A549 treated with DMSO at 1 μM for 4 hours (cell line): ENCODE measurements around the gene ANGEL2. TPM values are rescaled to one million over a fixed set of nuclear protein-coding genes. Genes with fewer than 3 reads are reported as not detected.

Source experiments
- total RNA-seq: library from RNA; stranded (reverse); fragments of 200-300 nt; extraction: Qiagen RNA extraction; gene quantifications from 5 replicates; pipeline ENCODE4 v1.2.3, GENCODE V29; 2022; ENCODE audit warnings: low read depth

ANGEL2 gene, protein sequence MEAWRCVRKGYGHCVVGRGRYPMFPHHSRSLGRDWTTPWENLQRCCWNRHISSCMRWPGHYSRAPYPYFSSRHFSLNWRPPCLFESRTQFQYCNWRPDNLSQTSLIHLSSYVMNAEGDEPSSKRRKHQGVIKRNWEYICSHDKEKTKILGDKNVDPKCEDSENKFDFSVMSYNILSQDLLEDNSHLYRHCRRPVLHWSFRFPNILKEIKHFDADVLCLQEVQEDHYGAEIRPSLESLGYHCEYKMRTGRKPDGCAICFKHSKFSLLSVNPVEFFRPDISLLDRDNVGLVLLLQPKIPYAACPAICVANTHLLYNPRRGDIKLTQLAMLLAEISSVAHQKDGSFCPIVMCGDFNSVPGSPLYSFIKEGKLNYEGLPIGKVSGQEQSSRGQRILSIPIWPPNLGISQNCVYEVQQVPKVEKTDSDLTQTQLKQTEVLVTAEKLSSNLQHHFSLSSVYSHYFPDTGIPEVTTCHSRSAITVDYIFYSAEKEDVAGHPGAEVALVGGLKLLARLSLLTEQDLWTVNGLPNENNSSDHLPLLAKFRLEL
- total RNA-seq = 16.5 to 21.2 TPM (median 18.6 TPM) in 5 replicates

DNA sequence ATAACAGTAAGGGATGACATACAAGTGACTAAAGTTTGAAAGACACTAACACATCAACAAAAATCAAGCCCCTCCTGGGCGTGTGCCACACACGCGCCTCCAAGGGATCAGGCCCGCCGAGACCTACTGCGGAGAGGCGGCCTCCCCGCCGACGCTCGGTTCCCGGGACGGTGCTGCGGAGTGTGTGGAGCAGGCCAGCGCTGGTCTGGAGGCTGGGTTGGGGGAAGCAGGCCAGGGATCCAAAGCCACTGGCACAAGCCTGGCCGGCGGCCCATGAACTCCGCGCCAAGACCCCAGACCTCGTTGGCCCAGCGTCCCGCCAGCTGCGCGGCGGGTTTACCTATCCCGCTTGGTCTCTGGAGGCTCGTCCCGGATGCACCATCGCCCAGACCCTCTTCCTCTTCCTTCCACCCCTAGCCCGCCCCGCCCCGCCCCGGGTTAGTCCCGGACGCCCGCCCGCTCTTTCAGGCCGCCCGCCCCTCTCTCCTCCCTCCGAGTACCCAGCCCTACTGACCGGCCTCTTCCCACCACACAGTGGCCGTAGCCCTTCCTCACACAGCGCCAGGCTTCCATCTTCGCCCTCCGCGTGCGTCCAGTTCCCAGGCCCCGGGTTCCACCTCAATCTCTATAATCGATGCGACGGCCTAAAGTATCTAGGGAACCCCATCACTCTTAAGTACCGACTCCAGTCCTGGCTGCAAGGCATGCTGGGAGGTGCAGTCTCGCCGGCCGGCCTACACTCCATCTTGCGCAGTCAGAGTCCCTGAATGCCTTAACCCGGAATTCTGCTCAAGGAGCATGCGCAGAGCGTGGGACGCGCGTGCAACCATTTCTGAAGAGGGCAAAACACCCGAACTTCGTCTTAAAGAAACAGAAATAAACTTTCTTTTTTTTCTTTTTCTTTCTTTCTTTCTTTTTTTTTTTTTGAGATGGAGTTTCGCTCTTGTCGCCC, at the start of gene ANGEL2:
Gene ANGEL2 (minus strand): TSS at position 769 of the 952 bp plus-strand sequence. CDS start 196 bp downstream, at position 573.

DNA sequence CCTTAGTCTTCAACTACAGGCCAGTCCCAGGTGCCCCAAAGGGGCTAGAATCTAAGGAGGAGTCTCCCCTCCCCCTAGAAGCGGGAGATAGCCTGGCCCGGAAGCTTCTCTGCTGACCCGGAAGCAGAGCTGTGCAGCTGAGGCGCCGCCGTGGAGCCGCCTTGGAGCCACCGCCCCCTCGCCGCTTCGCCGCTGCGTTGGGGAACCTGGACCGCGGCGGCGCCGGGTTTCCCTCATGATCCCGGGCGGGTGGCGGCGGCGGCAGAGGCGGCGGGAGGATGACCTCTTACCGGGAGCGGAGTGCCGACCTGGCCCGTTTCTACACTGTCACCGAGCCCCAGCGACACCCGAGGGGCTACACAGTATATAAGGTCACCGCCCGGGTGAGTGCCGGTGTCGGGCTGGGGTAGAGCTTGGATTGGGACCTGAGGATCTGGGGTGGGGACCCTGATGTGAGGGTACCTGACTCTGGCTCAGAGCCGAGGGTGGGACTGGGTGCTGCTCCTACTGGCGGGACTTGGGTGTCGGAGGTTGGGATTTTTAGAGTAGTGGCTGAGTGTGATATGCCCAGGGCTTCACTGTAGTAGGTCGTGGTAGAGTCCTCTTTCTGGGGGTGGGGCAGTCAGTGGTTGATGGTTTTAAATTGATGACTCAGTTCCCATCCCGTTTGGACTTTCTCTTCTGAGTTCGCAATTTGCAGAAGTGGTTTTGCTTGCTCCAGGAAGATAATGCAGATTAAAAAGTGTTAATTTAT, 35.6 kb upstream of the ANGEL2 start, which contains the start of gene RPS6KC1:
Gene RPS6KC1 (plus strand): TSS at position 115 of the 754 bp plus-strand sequence. CDS start 164 bp downstream, at position 279.

DNA sequence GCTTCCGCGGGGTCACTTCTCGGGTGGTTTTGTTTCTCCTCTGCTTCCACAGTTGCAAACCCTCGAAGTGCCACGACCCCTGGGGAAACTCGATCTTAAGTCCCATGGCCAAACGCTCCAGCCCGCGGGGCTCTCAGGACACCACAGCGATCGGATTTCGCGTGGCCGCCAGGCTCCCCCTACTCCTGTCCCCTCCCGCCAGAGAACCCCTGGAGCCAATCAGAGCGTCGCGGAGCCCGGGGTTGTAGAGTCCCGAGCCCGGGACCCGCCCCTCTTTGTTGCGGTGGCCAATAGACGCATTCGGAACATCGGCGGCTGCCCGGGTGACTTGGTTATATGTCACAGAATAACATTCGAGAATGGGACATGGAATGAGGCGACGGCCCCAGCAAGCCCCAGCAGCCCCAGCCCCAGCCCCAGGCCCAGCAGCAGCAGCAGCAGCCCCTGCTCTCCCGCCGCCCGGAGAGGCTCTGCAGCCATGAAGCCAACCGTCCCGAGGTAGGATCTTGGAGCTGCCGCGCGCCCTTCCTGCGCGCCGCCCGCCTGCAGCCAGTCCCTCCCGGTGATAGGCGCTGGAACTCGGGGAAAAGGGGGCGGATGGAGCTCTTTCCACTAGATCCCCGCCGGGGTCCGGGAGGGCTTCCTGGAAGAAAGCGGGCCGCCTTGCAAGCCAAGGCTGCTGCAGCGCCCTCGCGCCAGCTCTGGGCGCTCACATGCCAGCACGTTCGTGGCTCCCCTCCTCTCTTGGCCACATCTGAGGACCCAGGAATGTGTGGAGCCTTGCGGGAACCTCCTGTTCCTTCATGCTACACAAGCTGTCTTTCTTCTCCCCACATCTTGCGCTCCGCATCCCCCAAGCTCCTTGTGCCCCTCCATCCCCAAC, 65.2 kb downstream of the ANGEL2 start, which contains the start of gene VASH2:
Gene VASH2 (plus strand): TSS at position 299 of the 883 bp plus-strand sequence. CDS start 1,002 bp downstream, outside the sequence.

Other genes starting within 250 kb of the ANGEL2 start
- gene NSL1, start 224.1 kb downstream of the ANGEL2 start, total RNA-seq = 27.2 to 34.7 TPM (median 33.9 TPM) in 5 replicates
- 11.3 to 17.8 TPM (median 13.3 TPM) in 5 replicates for gene TATDN3, start 224.0 kb downstream of the ANGEL2 start, total RNA-seq
- gene SPATA45, start 168.2 kb downstream of the ANGEL2 start, total RNA-seq = 0.39 TPM in 1 of 5 replicates, not detected in the others
- gene FLVCR1, start 157.6 kb downstream of the ANGEL2 start, total RNA-seq = 15.5 to 22.7 TPM (median 19.2 TPM) in 5 replicates
- gene VASH2, start 65.3 kb downstream of the ANGEL2 start, total RNA-seq = 3.6 to 4.8 TPM (median 4.5 TPM) in 5 replicates
- gene RPS6KC1, start 35.4 kb upstream of the ANGEL2 start, total RNA-seq = 9.9 to 12.8 TPM (median 11.6 TPM) in 5 replicates